Cardiac fibroblast (primary cell): ENCODE data around the gene JPH2.
A peak's percentile ranks its signal among the peaks of the same experiment; 100 is the strongest.
"Not testable (repeated sequence)": the region's sequence is repeated elsewhere in the genome, so short reads cannot be mapped to it uniquely, and the experiment has no call there.

ENCODE experiments used
- DNase-seq, 2 donors: peaks; one replicate each; pipeline versions ENCODE4 v3.0.0 to v3.0.0-alpha.2; 2010; ENCODE audit warnings: low read depth in 2 of 2
- H3K4me3 ChIP-seq, 2 donors: replicated peaks in 1 of 2; 1 replicate in 1 of 2; 2 replicates in 1 of 2; pipeline ENCODE4 v1.5.1; 2011; ENCODE audit warnings: low read depth in 2 of 2, low read length in 2 of 2, mild to moderate bottlenecking in 2 of 2, moderate library complexity in 1 of 2
- CTCF ChIP-seq: IDR thresholded peaks from one replicate; pipeline ENCODE4 v1.5.1; 2011; ENCODE audit warnings: low read depth, mild to moderate bottlenecking, low read length, inconsistent platforms

Gene JPH2

GRCh38 chr20:44187054-44187771 is at the start of gene JPH2:
Gene JPH2 (minus strand): TSS chr20:44187188. CDS start chr20:44186705, 483 bp downstream.
- no peak for TF ChIP-seq CTCF
- peak; percentile 59 to 79 for DNase-seq
- H3K4me3 ChIP-seq: peak within 1 kb of the TSS; percentile 43 to 47

DNA sequence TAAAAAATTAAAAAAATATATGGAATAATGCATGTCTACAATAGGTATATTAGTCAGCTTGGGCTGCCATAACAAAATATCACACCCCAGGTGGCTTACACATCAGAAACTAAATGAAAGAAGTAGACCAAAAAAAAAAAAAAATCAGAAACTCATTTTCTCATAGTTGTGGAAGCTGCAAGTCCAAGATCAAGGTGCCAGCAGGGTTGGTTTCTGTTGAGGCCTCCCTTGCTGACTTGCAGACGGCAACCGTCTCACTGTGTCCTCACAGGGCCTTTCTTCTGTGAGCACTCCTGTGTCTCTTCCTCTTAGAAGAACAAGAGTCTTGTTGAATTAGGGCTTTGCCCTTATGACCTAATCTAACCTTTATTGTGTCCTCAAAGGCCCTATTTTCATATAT is 48.7 kb upstream of the JPH2 start:
- H3K4me3 ChIP-seq: no peak overlapping the region
- no peak for DNase-seq
- no peak for TF ChIP-seq CTCF

GRCh38 chr20:44234566-44235317 is 47.8 kb upstream of the JPH2 start:
- no peak for DNase-seq
- no peak for TF ChIP-seq CTCF
- no peak overlapping the region for H3K4me3 ChIP-seq

GRCh38 chr20:44233436-44234016 is 46.5 kb upstream of the JPH2 start:
- H3K4me3 ChIP-seq: no peak overlapping the region
- no peak for TF ChIP-seq CTCF
- no peak for DNase-seq

DNA sequence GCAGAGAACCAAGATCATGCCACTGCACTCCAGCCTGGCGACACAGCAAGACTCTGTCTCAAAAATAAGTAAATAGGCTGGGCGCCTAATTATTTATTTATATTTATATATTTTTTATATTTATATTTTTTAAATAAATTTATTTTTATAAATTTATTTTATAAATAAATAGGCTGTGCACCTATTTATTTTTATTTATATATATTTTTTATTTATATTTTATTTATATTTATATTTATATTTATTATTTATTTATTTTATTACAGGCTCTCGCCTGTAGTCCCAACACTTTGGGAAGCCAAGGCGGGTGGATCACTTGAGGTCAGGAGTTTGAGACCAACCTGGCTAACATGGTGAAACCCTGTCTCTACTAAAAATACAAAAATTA is 45.5 kb upstream of the JPH2 start:
- not testable (repeated sequence) for DNase-seq, H3K4me3 ChIP-seq

DNA sequence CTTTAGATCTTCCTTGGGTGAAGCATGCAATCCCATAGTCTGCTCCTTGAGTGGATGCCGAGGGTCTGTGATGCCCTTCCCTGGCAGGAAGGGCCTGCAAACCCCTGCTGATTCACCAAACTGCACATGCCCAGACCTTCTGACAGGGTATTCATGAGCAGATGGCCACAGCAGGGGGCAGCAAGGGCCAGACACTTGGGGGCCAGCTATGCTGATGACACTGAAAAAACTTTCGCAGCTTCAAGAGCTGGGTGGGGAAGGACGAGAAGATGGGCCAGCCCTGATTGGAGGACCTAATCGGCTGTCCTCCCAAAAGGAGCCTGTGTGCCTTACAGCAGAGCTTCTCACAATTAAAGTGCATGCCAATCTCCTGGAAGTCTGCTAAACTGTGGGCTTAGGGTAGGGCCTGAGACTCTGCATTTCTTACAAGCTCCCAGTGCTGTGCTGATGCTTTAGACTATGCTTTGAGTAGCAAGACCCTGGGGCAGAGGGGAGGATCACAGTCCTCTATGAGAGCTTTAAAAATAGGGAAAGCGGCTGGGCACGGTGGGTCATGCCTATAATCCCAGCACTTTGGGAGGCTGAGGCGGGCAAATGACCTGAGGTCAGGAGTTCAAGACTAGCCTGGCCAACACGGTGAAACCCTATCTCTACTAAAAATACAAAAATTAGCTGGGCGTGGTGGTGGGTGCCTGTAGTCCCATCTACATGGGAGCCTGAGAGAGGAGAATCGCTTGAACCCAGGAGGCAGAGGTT is 44.9 kb upstream of the JPH2 start:
- TF ChIP-seq CTCF: no peak
- DNase-seq: no peak
- no peak overlapping the region for H3K4me3 ChIP-seq
